ACC112 (cell line): ENCODE measurements around the gene RAD51B.

Experiments used
- H2AFZ ChIP-seq: fragments of 200-600 bp; sonication (generic); one replicate; pipeline ENCODE4 v1.6.0; 2017; ENCODE audit warnings: antibody characterized with exemption, low read length; ENCODE audit not compliant: unreplicated experiment
- H3K27ac ChIP-seq: fragments of 200-600 bp; sonication (generic); 2 replicates; pipeline ENCODE4 v1.5.1; 2014; ENCODE audit warnings: low read depth, mild to moderate bottlenecking, antibody characterized with exemption, low read length, moderate library complexity
- H3K27me3 ChIP-seq: fragments of 200-600 bp; sonication (generic); 2 replicates; pipeline ENCODE4 v1.6.1; 2014; ENCODE audit warnings: mild to moderate bottlenecking, antibody characterized with exemption, low read length, moderate library complexity, mixed read lengths; ENCODE audit not compliant: insufficient read depth
- H3K36me3 ChIP-seq: fragments of 200-600 bp; sonication (generic); 2 replicates; pipeline ENCODE4 v1.6.1; 2016; ENCODE audit warnings: mild to moderate bottlenecking, antibody characterized with exemption, low read length, moderate library complexity, mixed read lengths; ENCODE audit not compliant: insufficient read depth
- H3K4me1 ChIP-seq: fragments of 200-600 bp; sonication (generic); one replicate; pipeline ENCODE4 v1.6.1; 2016; ENCODE audit warnings: low read length, mixed read lengths; ENCODE audit not compliant: insufficient read depth, unreplicated experiment, control insufficient read depth
- H3K4me3 ChIP-seq: fragments of 200-600 bp; sonication (generic); 2 replicates; pipeline ENCODE4 v1.5.1; 2014; ENCODE audit warnings: mild to moderate bottlenecking, low read depth, low read length
- H3K79me2 ChIP-seq: fragments of 200-600 bp; sonication (generic); one replicate; pipeline ENCODE4 v1.6.0; 2016; ENCODE audit warnings: low read length; ENCODE audit not compliant: control insufficient read depth, unreplicated experiment, insufficient read depth

RAD51B gene

GRCh38 chr14:68404146-68404527 lies 584.6 kb downstream of the RAD51B start:
- H2AFZ ChIP-seq, result no peak overlapping the region
- no peak overlapping the region for H3K27ac ChIP-seq
- no peak overlapping the region for H3K4me3 ChIP-seq
- H3K36me3 ChIP-seq, result no peaks in the 10 kb centered on the region
- H3K4me1 ChIP-seq, result peaks cover 30% of the 10 kb centered on the region
- no peaks in the 10 kb centered on the region for H3K27me3 ChIP-seq
- no peaks in the 10 kb centered on the region for H3K79me2 ChIP-seq

- Histone ChIP-seq H3K79me2 (no peaks in the 10 kb centered on the region), H3K27me3 (no peaks in the 10 kb centered on the region), H3K36me3 (no peaks in the 10 kb centered on the region), H3K4me3 (no peak overlapping the region), H2AFZ (no peak overlapping the region), H3K4me1 (peaks cover 35% of the 10 kb centered on the region), H3K27ac (no peak overlapping the region)
Measured at GRCh38 chr14:68404652-68405183, 585.1 kb downstream of the RAD51B start.

- Histone ChIP-seq H2AFZ (no peak overlapping the region), H3K4me3 (no peak overlapping the region), H3K4me1 (peaks cover 37% of the 10 kb centered on the region), H3K27me3 (no peaks in the 10 kb centered on the region), H3K27ac (peak overlapping the region; percentile 41), H3K36me3 (no peaks in the 10 kb centered on the region), H3K79me2 (no peaks in the 10 kb centered on the region)
Measured at GRCh38 chr14:68405961-68406360, 586.4 kb downstream of the RAD51B start.

- no peak overlapping the region for H2AFZ ChIP-seq
- H3K4me1 ChIP-seq, result peaks cover 43% of the 10 kb centered on the region
- no peaks in the 10 kb centered on the region for H3K36me3 ChIP-seq
- H3K79me2 ChIP-seq, result no peaks in the 10 kb centered on the region
- H3K27me3 ChIP-seq, result no peaks in the 10 kb centered on the region
- no peak overlapping the region for H3K27ac ChIP-seq
- H3K4me3 ChIP-seq, result no peak overlapping the region
Measured at GRCh38 chr14:68407285-68407684, 587.7 kb downstream of the RAD51B start.

- H3K4me3 ChIP-seq, result no peak overlapping the region
- H3K27me3 ChIP-seq, result no peaks in the 10 kb centered on the region
- no peak overlapping the region for H3K27ac ChIP-seq
- peaks cover 48% of the 10 kb centered on the region for H3K4me1 ChIP-seq
- no peaks in the 10 kb centered on the region for H3K79me2 ChIP-seq
- no peaks in the 10 kb centered on the region for H3K36me3 ChIP-seq
- H2AFZ ChIP-seq, result no peak overlapping the region
Measured at GRCh38 chr14:68407825-68408224, 588.2 kb downstream of the RAD51B start.

- Histone ChIP-seq H3K36me3 (no peaks in the 10 kb centered on the region), H3K27ac (no peak overlapping the region), H3K4me3 (no peak overlapping the region), H2AFZ (peak overlapping the region; percentile 74), H3K79me2 (no peaks in the 10 kb centered on the region), H3K4me1 (peaks cover 56% of the 10 kb centered on the region), H3K27me3 (no peaks in the 10 kb centered on the region)
Measured at GRCh38 chr14:68408680-68409079, 589.1 kb downstream of the RAD51B start.

- H3K4me3 ChIP-seq, result no peak overlapping the region
- H3K27me3 ChIP-seq, result no peaks in the 10 kb centered on the region
- H3K27ac ChIP-seq, result 0 out of 2 replicates have a peak overlapping the region, but pooled peaks have one; percentile 3
- H3K36me3 ChIP-seq, result no peaks in the 10 kb centered on the region
- H3K79me2 ChIP-seq, result no peaks in the 10 kb centered on the region
- H3K4me1 ChIP-seq, result peaks cover 56% of the 10 kb centered on the region
- H2AFZ ChIP-seq, result no peak overlapping the region
Measured at GRCh38 chr14:68409387-68409786, 589.8 kb downstream of the RAD51B start.

GRCh38 chr14:68412505-68413465 lies 593.2 kb downstream of the RAD51B start:
- Histone ChIP-seq H3K79me2 (no peaks in the 10 kb centered on the region), H2AFZ (no peak overlapping the region), H3K27ac (no peak overlapping the region), H3K4me1 (peaks cover 37% of the 10 kb centered on the region), H3K36me3 (no peaks in the 10 kb centered on the region), H3K27me3 (no peaks in the 10 kb centered on the region), H3K4me3 (no peak overlapping the region)

GRCh38 chr14:68413509-68413908 lies 593.9 kb downstream of the RAD51B start:
- no peaks in the 10 kb centered on the region for H3K27me3 ChIP-seq
- peaks cover 32% of the 10 kb centered on the region for H3K4me1 ChIP-seq
- H3K27ac ChIP-seq, result no peak overlapping the region

GRCh38 chr14:68414121-68414520 lies 594.5 kb downstream of the RAD51B start:
- H3K36me3 ChIP-seq, result no peaks in the 10 kb centered on the region
- no peak overlapping the region for H2AFZ ChIP-seq
- H3K27me3 ChIP-seq, result no peaks in the 10 kb centered on the region
- H3K4me3 ChIP-seq, result no peak overlapping the region
- H3K79me2 ChIP-seq, result no peaks in the 10 kb centered on the region
- no peak overlapping the region for H3K27ac ChIP-seq
- H3K4me1 ChIP-seq, result peaks cover 27% of the 10 kb centered on the region

More at GRCh38 chr14:68413509-68413908, 593.9 kb downstream of the RAD51B start:
- no peak overlapping the region for H3K4me3 ChIP-seq
- H2AFZ ChIP-seq, result no peak overlapping the region
- no peaks in the 10 kb centered on the region for H3K36me3 ChIP-seq
- H3K79me2 ChIP-seq, result no peaks in the 10 kb centered on the region

GRCh38 chr14:68416171-68416570 lies 596.6 kb downstream of the RAD51B start:
- H3K36me3 ChIP-seq, result no peaks in the 10 kb centered on the region
- H3K79me2 ChIP-seq, result no peaks in the 10 kb centered on the region
- H2AFZ ChIP-seq, result no peak overlapping the region
- H3K4me1 ChIP-seq, result peaks cover 19% of the 10 kb centered on the region
- H3K4me3 ChIP-seq, result no peak overlapping the region
- H3K27ac ChIP-seq, result no peak overlapping the region
- no peaks in the 10 kb centered on the region for H3K27me3 ChIP-seq
